Measurements from ENCODE around the gene C13orf42. TPM values are rescaled to one million over a fixed set of nuclear protein-coding genes. Genes with fewer than 3 reads are reported as not detected.

Gene C13orf42
- total RNA-seq, 1 donor, result not detected

DNA sequence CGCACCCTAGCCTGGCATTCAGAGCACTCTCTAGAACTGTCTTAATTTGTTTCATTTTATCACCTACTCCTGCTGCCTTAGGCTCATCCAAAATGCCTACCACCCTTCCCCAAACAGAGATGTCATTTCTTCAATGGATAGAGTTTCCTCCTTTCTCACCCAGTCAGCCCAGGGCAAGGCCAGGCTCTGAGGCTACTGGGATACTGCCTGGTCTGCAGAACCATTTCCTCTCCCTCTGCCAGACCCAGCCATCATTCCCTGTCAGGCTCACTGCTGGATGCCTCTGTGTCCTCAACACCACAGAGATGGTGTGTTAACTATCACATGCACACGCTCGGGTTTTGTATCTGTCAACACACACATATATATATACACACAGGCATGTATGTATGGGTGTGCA lies 47.2 kb downstream of the C13orf42 start:
- TF ChIP-seq, protein P1, sequence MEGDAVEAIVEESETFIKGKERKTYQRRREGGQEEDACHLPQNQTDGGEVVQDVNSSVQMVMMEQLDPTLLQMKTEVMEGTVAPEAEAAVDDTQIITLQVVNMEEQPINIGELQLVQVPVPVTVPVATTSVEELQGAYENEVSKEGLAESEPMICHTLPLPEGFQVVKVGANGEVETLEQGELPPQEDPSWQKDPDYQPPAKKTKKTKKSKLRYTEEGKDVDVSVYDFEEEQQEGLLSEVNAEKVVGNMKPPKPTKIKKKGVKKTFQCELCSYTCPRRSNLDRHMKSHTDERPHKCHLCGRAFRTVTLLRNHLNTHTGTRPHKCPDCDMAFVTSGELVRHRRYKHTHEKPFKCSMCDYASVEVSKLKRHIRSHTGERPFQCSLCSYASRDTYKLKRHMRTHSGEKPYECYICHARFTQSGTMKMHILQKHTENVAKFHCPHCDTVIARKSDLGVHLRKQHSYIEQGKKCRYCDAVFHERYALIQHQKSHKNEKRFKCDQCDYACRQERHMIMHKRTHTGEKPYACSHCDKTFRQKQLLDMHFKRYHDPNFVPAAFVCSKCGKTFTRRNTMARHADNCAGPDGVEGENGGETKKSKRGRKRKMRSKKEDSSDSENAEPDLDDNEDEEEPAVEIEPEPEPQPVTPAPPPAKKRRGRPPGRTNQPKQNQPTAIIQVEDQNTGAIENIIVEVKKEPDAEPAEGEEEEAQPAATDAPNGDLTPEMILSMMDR (IDR thresholded peaks at IDR 0.05; ENCODE audit: insufficient read depth, low read depth, low read length), result no peak
- DNase-seq (ENCODE audit: low read depth), result no peak
- H3K4me3 ChIP-seq (ENCODE audit: low read depth, low read length), result no peak overlapping the region

DNA sequence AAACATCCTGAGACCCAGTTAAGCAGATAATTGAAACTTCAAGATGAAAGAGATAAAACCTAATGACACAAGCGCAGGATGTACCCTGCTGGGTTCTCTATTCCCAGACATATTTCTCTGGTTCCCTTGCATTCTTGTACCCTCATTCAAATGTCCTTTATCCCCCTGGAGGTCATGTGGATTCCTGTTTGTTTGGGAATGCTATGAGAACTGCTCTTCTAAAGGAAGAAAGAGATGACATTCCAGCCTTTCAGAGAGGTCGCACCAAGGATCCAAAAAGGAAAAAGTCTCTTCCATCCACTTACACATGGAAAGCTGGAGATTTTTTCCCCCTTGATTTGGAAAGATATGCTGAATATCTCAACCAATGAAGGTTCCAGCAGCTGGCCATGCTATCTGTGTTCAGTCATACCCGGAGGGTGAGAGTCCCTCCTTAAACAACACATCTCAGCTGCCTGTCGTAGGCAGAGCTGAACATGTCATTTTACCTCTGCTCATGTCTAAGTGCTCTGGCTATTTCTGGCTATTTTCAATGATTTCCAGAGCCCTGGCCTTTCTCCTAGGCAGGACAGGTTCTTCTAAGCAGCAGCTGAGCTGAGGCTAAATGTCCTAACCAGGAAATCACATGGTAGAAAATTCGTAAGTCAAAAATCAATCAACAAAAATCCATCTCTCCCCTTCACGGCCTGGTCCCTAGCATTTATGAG lies 52.5 kb downstream of the C13orf42 start:
- no peak for DNase-seq (ENCODE audit: low read depth)
- H3K4me3 ChIP-seq (ENCODE audit: low read depth, low read length), result no peak overlapping the region
- TF ChIP-seq, protein P1 (IDR thresholded peaks at IDR 0.05; ENCODE audit: insufficient read depth, low read depth, low read length), result no peak

DNA sequence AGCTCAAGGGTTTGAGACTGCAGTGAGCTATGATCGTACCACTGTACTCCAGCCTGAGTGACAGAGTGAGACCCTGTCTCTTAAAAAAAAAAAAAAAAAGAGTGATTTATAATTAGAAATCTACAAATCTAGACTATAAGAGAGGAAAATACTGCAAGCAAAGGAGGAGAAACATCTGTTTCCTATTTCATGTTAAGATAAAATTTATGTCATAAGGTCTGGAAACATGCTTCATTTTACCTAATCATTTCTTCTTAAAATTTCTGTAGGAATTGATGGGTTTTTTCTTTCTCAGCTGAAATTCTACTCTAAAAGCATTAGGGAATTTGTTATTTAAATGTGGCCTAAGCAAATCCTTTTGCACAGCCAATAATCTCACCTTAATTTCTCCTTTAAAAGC lies 53.2 kb downstream of the C13orf42 start:
- DNase-seq (ENCODE audit: low read depth), result no peak
- TF ChIP-seq, protein P1 (IDR thresholded peaks at IDR 0.05; ENCODE audit: insufficient read depth, low read depth, low read length), result no peak
- H3K4me3 ChIP-seq (ENCODE audit: low read depth, low read length), result no peak overlapping the region

DNA sequence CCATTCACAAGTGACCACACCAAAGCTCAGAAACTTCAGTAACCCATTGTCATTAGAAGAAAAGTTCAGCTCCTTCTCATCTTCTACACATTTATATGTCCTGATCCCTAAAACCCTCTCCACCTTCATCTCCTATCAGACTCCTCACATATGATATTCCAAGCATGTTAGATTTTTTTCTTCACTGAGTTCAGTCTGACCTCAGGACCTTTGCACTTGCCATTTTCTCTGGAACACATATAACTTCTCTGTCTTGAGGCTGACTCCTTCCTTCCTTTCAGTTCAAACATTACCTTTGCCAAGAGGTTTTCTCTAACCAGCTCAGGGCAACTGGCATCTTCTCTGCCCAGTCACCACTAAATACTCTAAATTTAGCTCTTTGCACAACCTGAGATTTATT lies 54.1 kb downstream of the C13orf42 start:
- DNase-seq (ENCODE audit: low read depth), result no peak
- H3K4me3 ChIP-seq (ENCODE audit: low read depth, low read length), result no peak overlapping the region
- TF ChIP-seq, protein P1 (IDR thresholded peaks at IDR 0.05; ENCODE audit: insufficient read depth, low read depth, low read length), result no peak

DNA sequence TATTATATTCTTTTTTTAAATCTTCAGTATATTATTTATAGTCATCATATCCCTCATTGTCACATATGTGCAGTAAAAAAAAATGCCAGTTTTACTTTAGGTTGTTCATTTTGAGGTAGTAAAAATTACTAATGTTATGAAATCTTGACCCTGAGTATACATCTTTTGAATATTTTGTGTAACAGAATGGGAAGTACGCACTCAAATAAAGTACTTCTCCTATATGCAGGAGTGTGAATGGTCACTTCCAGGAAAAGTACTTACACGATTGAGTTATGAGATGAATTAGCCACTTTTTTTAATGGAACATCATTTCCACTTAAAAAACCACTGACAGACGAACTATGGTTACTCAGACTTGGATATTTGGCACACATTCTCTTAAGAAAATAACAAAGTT lies 58.5 kb downstream of the C13orf42 start:
- no peak for DNase-seq (ENCODE audit: low read depth)
- TF ChIP-seq, protein P1 (IDR thresholded peaks at IDR 0.05; ENCODE audit: insufficient read depth, low read depth, low read length), result no peak
- H3K4me3 ChIP-seq (ENCODE audit: low read depth, low read length), result no peak overlapping the region

DNA sequence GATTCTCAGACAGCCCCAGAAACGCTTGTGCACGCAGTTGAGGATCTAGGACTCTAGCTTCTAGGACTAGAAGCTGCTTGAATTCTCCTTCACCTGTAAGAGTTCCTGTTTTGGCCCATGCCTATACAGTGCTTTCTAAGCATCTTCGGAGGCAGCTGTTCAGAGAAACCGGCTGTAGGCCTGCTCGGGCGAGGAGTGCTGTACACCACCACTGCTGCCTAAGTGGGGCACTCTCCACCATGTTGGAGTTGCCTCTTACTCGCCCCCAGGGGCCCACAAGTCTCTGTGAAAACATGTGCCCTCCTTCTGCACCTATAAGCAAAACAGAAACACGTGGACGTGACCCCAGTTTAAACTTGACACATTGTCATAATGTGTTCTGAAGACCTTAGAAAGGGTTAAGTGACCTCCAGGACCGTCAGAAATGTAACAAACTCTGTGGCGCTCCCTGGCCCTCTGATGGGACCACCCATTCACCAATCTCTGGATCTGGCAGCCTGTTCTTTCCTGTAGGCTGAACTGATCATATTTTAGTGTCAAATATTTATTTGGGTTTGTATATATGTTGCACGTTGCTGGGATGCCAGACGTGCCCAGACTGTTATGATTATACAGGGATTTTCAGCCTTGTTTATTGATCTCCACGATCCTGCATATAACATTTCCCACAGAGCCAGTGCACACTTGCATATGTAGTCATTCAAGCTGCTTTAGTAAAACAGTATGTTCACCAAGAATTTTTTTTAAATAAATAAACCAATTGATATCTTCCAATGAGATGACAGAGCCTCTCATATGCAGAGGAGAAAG lies 60.8 kb downstream of the C13orf42 start:
- TF ChIP-seq, protein P1 (IDR thresholded peaks at IDR 0.05; ENCODE audit: insufficient read depth, low read depth, low read length), result no peak
- no peak overlapping the region for H3K4me3 ChIP-seq (ENCODE audit: low read depth, low read length)
- DNase-seq (ENCODE audit: low read depth), result peak; percentile 10

Data from fibroblast of villous mesenchyme (primary cell).